RPMI8226 (cell line): ENCODE data around the gene CNTRL.
"Not testable (repeated sequence)": the region's sequence is repeated elsewhere in the genome, so short reads cannot be mapped to it uniquely, and the experiment has no call there.

Experiments used
- DNase-seq: peaks from one replicate; pipeline ENCODE4 v3.0.0-alpha.2; 2015

Gene CNTRL

DNA sequence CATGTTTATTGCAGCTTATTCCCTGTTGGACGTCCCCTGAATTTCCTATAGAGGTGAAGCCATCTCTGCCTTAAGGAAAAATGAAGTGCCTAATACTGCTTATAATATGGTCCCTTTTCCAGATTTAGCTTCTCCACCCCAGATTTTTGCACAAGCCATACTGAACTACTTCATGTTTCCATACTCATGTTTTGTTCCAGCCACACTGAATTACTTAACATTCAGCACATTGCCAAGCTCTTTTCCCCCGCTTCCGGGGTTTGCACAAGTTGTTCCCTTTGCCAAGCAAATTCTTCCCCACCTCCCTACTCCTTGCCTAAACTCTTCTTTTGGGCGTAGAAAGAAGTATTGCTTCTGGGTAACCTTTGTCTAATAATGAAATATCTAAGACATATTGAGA, 1.7 kb upstream of the CNTRL start:
- DNase-seq = no peak

GRCh38 chr9:121075251-121076036, 689 bp downstream of the CNTRL start:
- DNase-seq = peak; percentile 49

GRCh38 chr9:121082075-121082474, 7.3 kb downstream of the CNTRL start:
- no peak for DNase-seq

DNA sequence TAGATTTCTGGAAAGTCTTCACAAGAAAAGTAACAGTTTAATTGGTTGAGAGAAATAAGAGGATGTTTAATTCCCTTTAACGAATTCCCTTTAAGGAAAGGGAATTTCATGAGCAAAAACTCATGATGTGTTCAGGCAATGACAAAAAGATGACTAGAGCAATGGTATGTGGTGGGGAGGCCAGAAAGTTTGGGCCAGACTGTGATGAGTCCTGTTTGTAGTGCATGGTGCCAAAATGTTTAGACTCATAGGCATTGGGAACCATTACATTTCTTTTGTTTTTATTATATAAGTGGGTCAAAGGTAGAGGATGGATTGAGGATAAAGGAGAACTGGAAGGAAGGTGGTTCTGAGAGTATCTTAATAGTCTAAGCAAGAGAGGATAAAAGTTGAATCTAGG, 10.9 kb downstream of the CNTRL start:
- DNase-seq = no peak

DNA sequence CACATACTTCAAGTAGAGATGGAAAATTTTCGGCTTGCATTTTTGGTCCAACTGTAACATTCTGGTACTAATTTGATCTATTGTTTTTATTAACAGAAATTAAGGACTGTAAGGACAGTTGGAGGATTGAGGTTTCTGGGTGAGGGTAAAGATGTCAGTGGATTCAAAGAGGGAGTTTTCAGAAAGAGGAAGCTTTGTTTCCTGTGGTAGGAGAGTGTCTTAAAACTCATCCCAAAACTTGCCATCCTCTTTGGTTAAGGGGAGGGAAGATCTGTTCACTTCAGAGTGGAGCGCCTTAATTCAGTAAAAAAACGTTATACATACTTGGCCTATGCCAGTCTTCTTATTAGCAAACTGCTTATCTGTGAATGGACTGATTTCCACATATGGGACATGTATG, 13.8 kb downstream of the CNTRL start:
- no peak for DNase-seq

- DNase-seq = not testable (repeated sequence)
Measured at GRCh38 chr9:121090743-121091142, 16.0 kb downstream of the CNTRL start.

GRCh38 chr9:121095057-121095456, 20.3 kb downstream of the CNTRL start:
- DNase-seq = no peak

DNA sequence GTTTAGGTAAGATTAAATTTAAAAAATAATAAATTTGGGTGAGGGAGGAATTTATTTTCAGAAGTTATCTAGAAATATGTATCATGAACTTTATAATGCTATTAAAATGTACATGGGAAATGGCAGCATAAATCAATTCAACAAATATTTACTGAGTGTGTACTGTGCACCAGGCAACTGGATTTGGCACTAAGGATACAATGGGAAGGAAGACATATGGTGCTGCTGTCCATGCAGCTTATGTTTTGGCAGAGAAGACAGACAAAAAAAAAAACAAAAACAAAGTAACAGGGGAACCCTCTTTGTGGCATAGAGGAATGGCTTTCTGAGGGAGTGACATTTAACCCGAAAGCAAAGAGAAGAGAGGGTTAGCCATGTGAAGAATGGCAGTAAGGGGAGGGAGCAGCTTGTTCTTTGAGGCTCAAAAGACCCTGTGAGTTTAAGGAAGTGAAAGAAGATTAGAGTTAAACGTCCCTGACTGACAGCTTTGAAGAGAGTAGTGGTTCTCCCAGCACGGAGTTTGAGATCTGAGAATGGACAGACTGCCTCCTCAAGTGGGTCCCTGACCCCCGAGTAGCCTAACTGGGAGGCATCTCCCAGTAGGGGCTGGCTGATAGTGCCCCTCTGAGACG, 23.9 kb downstream of the CNTRL start:
- DNase-seq = no peak

DNA sequence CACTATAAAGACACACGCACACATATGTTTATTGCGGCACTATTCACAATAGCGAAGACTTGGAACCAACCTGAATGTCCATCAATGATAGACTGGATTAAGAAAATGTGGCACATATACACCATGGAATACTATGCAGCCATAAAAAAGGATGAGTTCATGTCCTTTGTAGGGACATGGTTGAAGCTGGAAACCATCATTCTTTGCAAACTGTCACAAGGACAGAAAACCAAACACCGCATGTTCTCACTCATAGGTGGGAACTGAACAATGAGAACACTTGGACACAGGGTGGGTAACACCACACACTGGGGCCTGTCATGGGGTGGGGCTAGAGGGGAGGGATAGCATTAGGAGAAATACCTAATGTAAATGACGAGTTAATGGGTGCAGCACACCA, 29.3 kb downstream of the CNTRL start:
- not testable (repeated sequence) for DNase-seq

GRCh38 chr9:121105531-121105930, 30.8 kb downstream of the CNTRL start:
- no peak for DNase-seq

- DNase-seq = peak; percentile 11
Measured at GRCh38 chr9:121107029-121107428, 32.3 kb downstream of the CNTRL start.

DNA sequence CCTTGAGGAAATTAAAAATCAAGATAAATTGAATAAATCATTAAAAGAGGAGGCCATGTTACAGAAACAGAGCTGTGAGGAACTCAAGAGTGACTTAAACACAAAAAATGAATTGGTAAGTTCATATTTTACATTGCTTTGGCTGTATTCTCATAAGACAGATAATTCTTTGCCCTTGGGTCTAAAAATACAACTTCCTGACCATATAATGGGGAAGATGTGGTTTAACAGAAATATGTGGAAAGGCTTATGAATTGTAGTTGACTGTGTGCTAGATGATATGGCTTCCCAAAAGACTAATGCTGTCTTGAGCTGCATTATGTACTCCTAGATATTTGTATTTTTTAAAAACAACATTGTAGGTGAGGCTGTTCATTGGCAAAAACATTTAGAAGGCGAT, 33.1 kb downstream of the CNTRL start:
- no peak for DNase-seq

- DNase-seq = no peak
Measured at GRCh38 chr9:121115466-121115865, 40.7 kb downstream of the CNTRL start.

GRCh38 chr9:121118266-121118665, 43.5 kb downstream of the CNTRL start:
- DNase-seq = no peak

- DNase-seq = no peak
Measured at GRCh38 chr9:121120386-121120785, 45.6 kb downstream of the CNTRL start.

- DNase-seq = peak; percentile 96
Measured at GRCh38 chr9:121121582-121122087, 46.9 kb downstream of the CNTRL start.

- DNase-seq = no peak
Measured at GRCh38 chr9:121122246-121123032, 47.7 kb downstream of the CNTRL start.

GRCh38 chr9:121123816-121124535, 49.2 kb downstream of the CNTRL start:
- DNase-seq = no peak

DNA sequence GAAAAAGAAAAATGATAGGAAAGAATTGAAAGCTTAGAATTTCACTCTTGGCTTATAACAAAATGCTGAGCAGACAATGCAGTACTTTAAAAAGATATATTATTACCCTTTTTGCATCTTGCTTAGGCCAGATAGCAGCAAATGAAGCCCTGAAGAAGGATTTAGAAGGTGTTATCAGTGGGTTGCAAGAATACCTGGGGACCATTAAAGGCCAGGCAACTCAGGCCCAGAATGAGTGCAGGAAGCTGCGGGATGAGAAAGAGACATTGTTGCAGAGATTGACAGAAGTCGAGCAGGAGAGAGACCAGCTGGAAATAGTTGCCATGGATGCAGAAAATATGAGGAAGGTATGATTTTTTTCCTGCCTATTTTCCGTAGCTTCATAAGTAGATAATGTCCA, 50.8 kb downstream of the CNTRL start:
- no peak for DNase-seq

- DNase-seq = not testable (repeated sequence)
Measured at GRCh38 chr9:121129384-121129783, 54.6 kb downstream of the CNTRL start.

DNA sequence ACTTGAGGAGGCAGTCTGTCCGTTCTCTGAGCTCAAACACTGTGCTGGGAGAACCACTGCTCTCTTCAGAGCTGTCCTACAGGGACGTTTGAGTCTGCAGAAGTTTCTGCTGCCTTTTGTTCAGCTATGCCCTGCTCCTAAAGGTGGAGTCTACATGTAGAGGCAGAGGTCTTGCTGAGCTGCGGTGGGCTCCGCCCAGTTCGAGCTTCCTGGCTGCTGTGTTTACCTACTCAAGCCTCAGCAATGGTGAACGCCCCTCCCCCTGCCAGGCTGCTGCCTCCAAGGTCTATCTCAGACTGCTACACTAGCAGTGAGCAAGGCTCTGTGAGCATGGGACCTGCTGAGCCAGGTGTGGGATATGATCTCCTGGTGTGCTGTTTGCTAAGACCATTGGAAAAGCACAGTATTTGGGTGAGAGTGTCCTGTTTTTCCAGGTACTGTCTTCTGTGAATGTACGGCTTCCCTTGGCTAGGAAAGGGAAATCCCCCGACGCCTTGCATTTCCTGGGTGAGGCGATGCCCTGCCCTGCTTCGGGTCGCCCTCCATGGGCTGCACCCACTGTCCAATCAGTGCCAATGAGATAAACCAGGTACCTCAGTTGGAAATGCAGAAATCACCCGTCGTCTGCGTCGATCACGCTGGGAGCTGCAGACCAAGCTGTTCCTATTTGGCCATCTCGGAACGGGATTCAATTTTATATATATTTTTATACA, 58.5 kb downstream of the CNTRL start:
- no peak for DNase-seq

GRCh38 chr9:121135642-121136041, 60.9 kb downstream of the CNTRL start:
- DNase-seq = no peak
